GM21515 (cell line): Measurements from ENCODE around the gene AGR3.

Experiments
- ATAC-seq: cut with Tn5 transposase; IDR thresholded peaks from one replicate; pipeline ENCODE4 v1.9.1; 2021; ENCODE audit not compliant: unreplicated experiment

Gene AGR3

DNA sequence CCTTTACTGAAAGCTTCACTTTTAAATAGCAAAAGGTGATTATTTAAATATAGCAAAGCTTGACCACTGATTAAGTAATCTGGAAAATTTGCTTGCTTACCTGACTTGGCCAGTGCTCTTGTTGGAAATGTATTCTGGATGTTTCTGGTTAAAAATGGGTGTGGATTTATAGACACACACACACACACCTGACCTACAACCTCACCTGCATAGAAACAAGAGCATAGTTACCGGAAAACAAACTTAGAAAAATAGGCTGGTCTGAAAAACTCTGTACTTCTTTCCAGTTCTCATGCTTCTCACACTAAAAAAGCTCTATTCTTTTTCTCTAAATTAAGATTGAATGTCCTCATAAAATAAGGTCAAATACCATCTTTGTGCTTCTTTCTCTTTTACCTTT, at the start of gene AGR3:
TSS of gene AGR3 (minus strand) at position 140 of the 400 bp plus-strand sequence. CDS start 3,365 bp downstream, outside the sequence.
- ATAC-seq: no peak

DNA sequence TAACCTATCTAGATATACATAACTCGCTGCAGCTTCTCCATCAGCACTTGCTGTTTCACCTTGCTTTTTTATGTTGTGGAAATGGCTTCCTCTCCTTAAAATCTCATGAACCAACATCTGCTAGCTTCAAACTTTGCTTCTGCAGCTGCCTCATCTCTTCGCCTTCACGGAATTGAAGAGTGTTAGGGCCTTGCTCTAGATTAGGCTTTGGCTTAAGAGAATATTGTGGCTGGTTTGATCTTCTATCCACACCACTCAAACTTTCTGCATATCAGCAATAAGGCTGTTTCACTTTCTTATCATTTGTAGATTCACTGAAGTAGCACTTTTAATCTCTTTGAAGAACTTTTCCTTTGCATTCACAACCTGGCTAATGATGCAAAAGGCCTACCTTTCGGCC, 49.2 kb upstream of the AGR3 start:
- no peak for ATAC-seq

DNA sequence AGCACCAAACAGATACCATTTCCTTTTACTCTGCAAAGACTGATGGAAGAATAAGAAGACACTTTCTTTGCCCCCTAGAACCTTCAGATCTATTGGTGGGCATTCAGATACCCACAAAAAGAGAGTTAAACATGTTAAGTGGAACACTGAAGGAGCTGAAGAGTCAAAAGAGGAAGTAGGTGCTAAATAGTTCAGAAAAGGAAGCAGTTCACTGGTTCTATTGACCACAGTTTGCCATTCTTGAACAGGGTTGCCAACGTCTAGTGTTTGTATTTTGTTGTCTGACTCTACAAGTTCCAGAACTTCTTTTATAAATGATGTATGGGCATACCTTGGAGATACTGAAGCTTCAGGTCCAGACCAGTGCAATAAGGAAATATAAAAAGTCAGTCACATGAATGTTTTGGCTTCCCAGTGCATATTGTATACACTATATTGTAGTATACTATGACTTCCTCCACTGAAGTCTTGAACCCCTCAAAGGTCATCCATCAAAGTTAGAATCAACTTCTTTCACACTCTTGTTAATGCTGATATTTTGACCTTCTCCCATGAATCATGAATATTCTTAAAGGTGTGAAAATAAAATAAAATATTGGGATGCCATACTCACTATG, 47.5 kb upstream of the AGR3 start:
- ATAC-seq: peak; percentile 71

DNA sequence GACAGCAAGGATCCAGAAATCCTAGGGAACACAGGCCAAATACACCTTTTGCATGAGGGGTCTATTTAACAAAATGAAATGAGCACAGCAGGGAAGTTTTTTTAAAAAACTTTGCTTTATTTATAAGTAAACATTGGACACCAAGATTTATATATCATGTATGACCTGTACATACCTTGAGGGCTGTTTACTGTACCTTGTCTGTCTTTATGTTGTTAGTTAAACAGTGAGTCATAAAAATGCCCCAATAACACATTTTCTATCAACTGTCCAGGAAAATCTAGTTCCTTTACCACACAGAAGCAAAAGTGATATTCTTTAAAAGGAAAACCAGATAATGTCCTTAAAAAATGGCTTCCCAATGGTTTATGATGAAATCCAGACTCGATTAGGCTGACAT, 45.1 kb upstream of the AGR3 start:
- no peak for ATAC-seq

DNA sequence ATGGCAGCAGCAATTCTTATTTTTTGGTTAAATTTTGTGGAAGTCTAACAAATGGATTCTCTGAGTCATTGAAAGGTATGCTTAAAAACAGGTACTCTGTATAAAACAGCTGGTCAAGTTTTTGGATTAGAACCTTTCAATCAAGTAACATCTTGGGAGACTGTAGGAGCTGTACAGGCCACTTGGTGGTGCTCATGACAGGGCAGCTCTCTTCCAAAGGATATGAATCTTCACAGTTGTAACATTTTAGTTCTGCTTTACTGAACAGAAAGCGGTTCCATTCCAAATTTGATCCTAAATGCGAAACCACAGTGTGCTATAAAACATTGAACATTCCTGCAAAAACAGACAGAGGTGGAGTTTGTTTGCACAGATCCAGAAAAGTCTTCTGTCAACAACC, 44.5 kb upstream of the AGR3 start:
- peak; percentile 50 for ATAC-seq

DNA sequence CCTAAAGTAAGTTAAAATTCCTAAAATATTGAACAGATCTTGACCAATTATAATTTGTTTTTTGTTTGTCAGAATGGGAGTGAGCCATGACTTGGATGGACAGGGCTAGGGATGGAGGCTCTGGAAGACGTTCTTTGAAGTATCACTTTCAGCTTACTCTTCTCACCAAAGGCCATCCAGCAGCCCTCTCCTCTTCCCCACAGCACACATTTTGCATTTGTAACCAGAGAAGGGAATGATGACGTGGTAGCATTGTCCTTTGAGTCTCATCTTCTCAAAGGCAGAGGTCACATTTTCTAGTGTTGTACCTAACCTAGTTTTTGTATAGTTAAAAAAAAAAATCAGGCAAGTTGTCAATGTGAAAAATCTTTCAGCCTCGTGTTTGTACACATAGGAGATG, 43.8 kb upstream of the AGR3 start:
- ATAC-seq: no peak

DNA sequence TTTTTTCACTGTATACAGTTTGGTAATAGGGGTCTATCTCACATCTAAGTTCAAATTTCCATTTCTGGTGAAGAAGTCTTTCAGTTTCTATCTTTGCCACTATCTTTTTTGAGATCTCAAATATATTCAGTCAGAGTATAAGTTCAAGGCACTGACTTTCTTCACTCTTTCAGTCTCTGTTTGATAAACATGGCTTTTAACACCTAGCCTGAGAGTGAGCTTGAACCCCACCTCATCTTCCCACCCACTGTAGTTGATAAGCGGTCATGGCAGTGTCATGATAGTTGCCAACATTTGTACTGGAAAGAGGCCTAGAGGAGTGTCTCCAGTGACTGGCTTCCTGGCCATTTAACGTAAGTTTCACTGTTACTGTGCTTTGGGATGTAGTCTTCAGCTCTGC, 41.2 kb upstream of the AGR3 start:
- ATAC-seq: no peak

DNA sequence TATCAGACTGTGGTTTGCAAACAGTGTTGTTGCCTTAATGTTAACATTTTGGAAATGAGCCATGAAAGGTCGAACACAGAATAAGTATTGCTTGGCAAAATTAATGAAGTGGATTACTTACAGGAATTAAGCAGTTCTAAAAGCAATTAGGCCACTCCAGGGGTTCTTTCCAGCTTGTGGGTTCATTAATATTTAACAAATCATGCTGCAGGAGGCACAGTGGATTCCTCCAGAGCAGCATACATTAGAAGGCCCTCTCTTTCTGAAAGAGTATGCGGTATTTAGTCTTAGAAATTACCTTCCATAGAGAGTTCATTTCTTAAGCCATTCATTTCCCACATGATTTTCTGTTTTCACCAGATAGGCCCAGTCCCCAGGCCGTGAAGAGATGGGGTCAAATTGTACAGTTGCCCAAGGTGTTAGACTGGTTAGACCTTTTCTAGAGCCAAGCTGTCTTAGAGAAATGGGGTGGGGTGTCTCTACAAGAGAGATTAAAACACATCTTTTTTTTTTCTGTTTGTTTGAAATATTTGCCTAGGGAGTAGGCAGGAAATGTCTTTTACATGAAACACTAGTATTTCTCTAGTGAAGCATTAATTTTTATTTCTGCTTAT, 40.0 kb upstream of the AGR3 start:
- ATAC-seq: no peak

DNA sequence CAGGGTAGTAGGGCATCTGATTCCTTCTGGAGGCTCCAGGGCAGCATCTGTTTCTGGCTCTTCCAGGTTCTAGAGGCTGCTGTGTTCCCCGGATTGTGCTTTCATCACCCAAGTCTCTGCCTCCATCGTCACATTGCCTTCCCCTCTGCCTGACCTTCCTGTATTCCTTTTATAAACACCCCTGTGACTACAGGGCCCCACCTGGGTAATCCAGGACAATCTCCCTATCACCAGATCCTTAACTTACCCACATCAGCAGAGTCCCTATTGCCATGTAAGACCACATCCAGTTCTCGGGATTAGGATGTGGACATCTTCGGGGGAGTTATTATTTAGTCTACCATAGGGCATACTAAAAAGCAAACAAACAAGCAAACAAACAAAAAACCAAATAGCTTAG, 39.4 kb upstream of the AGR3 start:
- ATAC-seq: no peak

DNA sequence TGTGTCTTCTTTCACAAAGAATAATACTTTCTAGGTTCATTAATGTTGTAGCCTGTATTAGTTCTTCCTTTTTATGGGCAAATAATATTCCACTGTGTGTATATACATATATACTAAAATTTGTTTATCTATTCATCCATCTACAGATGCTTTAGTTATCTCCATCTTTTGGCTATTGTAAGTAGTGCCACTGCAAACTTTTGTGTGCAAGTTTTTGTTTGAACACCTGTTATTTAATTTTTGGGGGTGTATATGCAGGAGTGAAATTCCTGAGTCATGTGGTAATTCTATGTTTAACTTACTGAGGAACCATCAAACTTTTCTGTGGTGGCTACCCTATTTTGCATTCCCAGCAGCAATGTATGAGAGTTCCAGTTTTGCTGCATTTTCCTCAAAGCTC, 37.7 kb upstream of the AGR3 start:
- ATAC-seq: no peak

DNA sequence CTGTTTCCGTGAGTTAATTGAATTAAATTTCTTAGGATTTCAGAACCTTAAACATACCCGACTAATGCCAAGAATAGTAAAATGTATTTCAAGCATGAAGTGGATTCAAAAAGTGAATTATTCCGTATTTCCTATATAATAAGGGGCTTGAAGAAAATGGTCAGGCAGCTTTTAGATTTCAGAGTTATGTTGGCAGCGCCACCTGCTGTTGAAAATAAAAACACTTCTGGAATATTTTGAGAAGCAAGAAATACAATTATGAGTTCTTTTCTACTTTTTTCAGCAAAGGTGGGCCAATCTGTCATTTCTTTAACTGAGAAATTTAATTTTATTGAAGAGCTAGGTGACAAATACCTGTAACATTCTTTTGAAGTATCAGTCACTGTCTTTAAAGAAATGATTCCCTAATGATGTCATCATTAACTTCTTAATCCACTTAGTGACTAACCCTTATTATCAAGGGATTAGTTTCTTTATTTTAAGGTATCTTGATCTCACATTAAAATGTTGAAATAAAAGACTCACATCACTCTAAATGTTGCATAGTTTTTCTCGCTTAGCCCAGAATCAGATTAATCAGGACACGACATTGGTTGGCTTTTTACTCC, 36.6 kb upstream of the AGR3 start:
- no peak for ATAC-seq

DNA sequence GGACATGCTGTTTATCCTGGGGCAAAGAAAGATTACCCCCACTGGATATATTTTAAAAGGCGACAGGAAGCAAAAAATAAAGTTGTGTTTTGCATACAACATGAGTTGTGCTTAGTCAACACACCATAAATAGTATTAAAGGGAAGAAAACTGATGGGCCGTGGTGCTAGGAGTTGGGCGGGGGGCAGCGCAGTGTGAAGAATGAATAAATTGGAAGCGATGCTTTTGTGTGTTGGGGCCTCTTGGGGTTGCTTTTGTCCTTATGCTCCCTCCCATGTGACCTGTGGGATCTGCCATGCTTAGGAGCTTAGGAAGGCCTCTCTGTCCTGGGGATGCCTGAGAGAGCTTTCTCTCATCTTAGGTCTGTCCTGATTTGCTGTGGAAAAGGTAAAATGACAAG, 35.0 kb upstream of the AGR3 start:
- no peak for ATAC-seq

DNA sequence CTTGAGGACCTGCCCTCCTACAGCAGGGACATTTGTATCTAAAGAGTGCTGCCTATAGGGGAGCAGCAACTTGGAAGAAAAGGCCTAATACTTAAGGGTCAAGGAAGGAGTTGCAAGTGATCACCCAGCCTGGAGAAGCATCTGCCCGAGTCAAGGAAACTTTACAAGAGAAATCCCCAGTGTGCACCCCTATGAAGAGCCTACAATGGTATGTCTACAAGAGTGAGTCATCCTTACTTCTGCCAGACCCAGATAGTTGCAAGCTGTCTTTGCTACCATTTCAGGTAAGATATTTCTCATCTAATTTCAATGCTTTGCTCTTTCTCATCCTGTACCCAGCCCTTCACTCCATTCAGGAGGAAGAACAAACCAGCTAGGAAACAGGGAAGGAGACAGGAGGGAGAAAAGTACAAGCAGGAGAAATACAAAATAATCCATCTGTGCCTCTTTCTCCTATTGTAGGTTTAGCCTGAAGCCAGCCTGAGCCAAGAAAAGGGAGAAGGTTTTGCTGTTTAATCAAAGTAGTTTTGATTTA, 34.4 kb upstream of the AGR3 start:
- ATAC-seq: no peak

DNA sequence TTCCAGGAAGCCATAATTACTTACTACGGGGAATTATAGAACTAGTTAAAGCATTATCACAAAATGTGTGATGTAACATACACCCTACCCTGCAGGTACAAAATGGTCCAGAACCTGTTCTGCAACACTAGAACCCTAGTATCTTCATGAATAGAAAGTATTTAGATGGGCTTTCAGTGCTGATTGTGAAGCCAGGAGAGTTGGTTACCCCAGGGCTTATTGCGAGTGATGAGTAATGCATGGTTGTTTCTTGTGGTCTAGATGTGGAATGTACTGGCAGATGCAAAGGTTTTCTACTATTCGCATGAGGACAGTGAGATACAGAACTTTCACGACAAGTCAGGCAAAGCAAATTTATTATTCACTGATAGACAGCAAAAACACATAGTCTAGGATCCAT, 33.6 kb upstream of the AGR3 start:
- ATAC-seq: no peak

DNA sequence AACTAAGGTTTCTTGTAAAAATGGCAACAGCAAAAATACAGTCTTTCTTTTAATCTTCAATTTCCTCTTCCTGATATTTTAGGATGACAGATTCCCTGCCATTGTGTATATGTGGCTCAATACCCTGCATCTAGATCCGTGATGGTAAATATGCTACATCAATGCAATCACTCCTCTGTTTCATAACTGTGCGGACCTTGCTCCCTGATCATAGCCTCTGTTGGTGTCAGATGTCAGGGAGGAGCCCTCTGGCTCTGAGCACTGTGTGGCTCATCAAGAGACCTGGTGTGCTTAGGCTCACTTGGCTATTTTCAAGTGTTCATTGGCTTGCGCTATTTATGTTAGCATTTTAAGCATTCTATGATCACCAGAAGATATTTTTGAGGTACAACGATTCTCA, 33.0 kb upstream of the AGR3 start:
- no peak for ATAC-seq

DNA sequence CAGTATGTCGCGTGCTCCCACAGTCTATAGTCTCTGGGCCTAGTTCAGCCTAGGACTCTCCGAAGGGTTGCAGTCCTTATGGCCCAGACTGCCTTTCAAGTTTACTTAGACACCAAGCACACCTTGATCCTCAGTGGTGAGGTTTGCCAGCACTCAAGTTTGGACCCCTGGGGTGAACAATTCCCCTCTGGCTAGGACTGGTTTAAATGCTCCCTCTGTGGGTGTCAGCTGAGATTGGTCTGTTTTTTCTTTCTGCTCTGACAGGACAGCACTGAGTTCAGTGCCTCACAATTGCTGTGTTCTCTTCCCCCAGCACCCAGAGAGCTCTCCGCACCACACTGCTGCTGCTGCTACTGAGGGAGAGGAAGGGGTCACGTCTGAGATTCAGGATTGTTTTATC, 31.9 kb upstream of the AGR3 start:
- no peak for ATAC-seq

DNA sequence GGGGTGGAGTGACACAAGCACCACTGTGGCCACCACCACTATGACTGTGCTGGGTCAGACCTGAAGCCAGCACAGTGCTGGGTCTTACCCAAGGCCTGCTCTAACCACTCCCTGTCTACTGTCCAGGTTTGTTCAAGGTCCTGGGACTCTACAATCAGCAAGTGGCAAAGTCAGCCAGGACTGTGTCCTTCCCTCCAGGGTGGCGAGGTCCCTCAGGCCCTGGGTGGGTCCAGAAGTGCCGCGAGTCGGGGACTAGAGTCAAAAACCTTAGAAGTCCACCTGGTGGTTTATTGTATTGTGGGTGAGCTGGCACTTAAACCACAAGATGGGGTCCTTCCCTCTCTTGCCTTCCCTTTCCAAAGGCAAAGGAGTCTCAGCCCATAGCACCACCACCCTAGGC, 30.8 kb upstream of the AGR3 start:
- ATAC-seq: no peak

DNA sequence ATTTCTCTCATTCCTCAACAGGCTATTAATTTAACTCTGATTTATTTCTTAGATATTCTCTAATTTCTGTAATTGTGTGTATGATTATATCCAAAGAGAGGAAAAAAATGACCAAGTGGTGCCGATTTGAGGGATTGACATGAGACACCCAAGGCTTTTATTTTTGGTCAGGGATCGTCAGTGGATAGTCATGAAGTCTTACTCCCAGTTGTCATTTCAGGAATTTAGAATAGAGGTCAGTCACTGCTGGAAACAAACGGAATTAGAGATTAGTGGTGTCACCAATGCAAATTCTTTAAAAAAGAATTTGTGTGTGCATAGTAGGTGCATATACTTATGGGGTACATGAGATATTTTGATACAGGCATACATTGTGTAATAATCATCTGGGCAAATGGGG, 26.8 kb upstream of the AGR3 start:
- no peak for ATAC-seq

DNA sequence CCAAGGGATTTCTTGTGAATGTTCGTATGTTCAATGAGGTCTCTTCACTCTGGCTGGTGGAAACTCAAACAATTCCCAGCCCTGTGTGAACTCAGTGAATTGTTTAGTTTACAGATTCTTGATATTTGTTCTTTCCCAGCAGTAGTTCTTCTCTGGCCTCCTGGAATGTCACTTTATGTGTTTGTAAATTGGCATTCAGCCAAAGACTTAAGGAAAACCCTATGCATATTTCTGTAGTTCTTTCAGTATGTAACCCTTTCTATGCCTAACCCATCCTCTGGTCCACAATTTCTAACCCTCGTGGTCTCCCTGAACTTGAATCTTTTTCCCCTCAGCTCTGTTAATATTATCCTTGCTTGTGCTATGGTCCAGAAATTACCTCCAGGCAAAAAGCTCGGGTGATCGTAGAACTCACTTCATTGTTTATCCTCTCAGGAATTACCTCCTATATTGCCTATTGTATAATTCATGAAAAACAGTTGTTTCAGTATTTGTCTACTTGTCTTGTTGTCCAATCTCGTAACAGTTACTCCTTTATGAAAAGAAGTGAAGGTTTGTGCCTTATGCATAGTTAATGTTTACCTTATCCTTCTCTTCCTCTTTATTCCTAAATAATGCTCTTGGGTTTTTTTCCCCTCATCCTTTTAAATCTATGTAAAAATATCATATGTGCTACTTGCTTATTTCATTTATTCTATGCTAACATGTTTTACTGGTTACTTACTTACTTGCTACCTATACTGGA, 23.7 kb upstream of the AGR3 start:
- no peak for ATAC-seq

DNA sequence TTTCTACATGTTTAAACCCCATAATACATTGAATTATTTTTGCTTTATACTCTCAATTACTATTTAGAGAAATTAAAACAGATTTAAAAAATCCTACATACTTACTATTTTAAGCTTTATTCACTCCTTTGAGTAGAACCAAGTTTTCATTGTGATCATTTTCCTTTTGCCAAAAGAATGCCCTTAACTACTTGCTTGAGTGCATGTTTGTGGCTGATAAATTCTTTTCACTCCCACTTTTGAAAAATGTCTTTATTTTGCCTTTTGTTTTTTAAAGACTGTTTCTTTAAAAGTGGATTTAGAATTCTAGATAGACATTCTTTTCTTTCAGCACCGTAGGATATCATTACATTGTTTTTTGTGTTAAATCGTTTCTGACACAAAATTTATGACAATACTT, 22.3 kb upstream of the AGR3 start:
- ATAC-seq: no peak

DNA sequence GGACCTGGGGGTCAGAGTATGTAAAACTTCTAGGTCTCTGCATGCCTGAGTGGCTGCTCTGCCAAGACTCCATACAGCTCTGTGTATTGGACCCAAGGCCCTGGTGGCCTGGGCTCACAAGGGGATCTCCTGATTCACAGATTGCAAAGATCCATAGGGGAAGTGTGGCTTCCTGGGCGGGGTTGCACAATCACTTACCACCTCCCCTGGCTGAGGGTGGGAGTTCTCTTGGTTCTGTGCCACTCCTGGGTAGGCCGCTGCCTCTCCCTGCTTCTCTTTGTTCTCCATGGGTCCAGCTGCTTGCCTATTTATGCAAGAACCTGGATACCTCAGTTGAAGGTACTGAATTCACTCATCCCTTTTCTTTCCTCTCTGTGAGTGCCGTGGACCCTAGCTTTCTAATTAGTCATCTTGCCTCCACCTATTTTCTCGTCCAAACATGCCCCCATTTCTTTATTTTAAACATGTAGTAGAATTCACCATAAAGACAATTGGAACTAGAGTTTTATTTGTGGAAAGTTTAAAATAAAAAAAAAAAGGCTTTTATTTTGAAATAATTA, 18.5 kb upstream of the AGR3 start:
- ATAC-seq: no peak
